ENCODE data around the gene MMP2. TPM values are rescaled to one million over a fixed set of nuclear protein-coding genes. Genes with fewer than 3 reads are reported as not detected.
A peak's percentile ranks its signal among the peaks of the same experiment; 100 is the strongest.

Gene MMP2
- total RNA-seq, 1 experiment from 2014 or later = 283 TPM

DNA sequence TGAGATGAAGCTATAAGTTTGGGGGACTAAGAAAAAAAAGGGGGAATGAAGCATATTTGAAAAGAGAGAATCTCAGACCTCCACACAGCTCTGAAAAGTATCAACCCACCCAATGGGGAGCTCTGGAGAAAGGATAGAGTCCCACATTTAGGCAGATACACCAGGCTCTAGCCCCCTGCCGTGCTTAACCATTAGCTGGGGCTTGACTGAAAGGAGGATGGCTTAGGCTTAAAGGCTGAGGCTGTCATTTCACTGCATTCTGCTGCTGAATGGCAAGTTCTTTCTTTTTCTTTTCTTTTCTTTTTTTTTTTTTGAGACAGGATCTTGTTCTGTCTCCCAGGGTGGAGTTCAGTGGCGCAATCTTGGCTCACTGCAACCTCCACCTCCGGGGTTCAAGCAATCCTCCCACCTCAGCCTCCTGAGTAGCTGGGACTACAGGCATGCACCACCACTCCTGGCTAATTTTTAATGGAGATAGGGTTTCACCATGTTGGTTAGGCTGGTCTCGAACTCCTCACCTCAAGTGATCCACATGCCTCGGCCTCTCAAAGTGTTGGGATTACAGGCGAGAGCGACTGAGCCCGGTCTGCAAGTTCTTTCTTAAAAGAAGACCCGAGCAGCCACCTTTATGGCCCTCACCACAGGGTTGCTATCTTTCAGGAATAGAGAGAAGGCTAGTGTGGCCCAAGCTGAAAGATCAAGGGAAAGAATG is 9.0 kb upstream of the MMP2 start:
- DNase-seq (ENCODE audit: low spot score) = no peak

DNA sequence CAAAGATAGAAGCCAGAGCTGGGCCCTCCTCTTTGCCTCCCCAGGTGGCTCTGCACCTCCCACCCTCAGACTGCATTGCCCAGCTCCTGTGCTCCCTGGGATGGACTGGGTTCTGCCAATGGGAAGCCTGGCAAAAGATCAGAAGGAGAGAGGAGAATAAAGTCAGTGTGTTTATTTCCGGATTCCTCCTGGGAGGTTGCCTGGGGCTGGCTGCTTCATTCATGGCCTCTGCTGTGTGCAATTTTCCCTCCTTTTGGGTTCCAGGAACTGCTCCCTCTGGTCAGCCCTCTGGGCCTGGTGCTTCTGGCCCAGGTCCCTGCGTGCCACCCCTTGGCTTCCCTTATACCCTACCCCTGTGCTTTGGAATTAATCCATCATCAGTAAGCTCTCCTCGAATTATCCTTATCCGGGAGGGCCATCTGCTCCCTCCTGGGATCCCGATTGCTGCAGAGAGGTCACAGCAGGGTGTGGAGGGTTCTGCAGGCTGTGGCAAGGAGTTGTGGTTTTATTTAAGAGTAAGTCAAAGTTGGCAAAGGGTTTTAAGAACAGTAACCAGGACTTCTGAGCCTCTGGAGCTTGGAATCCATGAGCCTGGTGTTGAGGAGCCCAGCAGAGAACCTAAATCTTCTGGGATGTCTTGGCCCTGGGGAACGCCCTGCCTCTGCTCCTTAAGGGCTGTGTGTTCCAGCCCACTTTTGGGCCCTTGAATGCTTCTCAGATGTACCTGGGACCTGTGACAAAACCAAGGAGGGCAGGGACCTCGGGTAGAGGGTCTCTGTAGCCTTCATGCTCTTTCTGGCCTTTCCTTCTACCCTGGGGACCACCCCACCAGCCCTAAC is 8.2 kb upstream of the MMP2 start:
- peak; percentile 94 for DNase-seq (ENCODE audit: low spot score)

DNA sequence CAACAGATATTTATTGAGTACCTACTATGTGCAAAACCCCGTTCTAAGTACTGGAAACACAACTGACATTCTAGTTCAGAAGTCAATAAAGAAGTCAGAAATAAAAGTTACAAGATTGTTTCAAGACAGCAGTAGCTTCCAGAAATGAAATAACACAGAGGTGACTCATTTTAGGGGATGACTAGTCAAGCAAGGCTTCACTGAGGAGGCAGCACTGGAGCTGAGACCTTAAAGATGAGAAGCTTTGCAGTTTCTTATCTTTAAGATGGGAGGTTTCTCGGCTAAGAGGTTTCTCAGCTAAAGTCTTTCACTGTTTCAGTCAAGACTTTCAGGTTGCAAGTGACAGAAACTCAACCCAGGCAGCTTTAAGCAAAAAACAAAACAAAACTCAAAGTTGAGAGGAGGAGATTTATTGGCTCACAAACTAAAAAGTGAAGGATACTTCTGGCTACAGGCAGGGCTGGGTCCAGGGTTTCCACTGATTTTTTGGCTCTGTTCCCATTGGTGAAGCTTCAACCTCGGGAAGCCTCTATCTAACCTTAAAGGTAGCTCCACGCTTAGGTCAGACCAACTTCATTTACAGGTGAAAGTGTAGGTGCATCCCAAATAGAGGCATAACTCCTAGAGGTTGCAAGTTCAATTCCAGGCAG is 7.4 kb upstream of the MMP2 start:
- DNase-seq (ENCODE audit: low spot score) = peak; percentile 75

DNA sequence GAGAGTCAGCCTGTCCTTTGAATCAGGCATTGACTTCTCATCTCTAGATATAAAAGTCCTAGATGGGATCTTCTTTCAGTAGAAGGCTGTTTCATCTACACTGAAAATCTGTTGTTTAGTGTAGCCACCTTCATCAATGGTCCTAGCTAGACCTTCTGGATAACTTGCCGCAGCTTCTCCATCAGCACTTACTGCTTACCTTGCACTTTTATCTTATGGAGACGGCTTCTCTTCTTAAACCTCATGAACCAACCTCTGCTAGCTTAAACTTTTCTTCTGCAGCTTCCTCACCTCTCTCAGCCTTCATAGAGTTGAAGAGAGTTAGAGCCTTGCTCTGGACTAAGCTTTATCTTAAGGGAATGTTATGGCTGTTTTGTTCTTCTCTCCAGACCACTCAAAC is 5.4 kb upstream of the MMP2 start:
- DNase-seq (ENCODE audit: low spot score) = no peak

DNA sequence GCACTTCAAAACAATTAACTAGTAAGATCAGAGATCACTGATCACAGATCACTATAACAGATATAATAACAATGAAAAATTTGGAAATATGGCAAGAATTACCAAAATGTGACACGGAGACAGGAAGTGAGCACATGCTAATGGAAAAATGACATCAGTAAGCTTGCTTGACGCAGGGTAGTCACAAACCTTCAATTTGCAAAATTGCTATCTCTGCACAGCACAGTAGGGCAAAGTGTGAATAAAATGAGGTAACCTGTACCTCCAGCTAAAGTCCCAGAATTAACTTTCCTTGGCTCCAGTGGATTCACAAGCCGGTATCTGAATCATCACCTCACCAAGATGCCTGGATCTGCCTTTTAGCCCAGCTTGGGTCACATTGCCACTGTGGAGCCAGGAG is 4.2 kb upstream of the MMP2 start:
- DNase-seq (ENCODE audit: low spot score) = no peak

DNA sequence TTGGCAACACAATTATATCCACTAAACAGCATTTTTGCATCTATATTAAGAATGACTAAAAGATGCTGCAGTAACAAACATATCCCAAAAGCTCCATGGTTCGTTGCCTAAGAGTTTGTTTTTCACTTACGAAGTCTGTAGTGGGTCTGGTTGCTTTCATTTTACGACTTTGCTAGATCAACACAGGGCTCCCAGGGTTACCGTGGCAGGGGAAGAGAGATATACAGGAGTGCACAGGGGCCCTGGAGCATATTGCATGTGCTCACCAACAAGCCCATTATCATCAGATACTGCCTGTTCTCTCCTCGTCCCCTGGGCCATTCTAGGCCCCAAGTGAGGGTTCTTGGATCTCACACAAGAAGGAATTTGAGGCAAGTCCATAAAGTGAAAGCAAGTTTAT is 3.1 kb upstream of the MMP2 start:
- DNase-seq (ENCODE audit: low spot score) = no peak

DNA sequence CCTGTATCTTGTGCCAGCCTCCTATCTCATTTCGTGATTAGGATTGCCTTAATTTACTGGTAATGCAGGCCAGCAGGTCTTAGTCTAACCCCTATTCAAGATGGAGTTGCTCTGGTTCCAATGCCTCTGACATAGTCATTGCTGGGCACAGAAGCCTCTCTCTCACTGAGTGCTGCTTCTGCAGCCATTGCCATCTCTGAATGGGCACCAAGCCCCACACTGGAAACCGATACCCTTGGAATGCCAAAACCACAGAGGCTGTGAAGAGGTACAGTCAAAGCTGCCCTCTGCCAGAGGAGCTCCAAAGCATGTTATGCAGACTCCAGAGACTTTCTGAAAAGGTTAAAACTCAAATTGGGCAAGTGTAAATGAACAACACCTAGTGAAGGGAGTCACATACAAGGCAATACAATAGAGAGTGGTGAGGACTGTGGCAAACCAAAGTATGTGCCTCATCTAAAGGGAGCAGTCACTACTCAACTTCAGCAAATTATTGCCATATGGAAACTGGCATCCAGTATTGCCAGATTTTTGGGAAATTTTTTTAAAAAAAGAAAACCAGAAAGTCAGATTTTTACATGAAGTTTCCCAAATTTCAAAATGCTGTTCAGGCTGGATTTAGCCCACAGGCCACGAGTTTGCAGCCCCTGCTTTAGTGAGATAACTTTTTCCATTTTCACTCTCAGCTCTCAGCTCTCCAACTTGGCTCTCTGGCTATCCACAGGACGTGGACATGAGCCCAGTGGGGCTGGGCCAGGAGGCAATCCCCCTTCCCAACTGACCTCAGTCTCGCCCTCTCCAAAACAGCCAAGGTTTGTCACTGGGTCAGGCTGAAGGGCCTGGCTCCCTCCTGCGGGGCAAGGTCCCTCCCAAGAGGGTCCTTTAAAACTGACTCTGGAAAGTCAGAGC is 2.1 kb upstream of the MMP2 start:
- DNase-seq (ENCODE audit: low spot score) = peak; percentile 75

DNA sequence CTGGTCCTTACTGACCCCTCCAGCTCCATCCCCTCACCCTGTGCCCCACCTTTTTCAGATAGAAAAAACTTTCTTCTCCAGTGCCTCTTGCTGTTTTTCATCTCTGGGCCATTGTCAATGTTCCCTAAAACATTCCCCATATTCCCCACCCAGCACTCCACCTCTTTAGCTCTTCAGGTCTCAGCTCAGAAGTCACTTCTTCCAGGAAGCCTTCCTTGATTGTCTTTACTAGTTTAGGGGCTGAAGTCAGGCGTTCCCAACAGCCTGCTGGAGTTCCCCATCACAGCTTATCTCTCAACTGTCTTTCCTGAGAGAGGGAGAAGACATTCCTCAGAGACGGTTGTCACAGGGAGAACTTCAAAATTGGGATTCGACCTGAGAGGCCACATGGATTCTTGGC is 1.3 kb upstream of the MMP2 start:
- DNase-seq (ENCODE audit: low spot score) = no peak

DNA sequence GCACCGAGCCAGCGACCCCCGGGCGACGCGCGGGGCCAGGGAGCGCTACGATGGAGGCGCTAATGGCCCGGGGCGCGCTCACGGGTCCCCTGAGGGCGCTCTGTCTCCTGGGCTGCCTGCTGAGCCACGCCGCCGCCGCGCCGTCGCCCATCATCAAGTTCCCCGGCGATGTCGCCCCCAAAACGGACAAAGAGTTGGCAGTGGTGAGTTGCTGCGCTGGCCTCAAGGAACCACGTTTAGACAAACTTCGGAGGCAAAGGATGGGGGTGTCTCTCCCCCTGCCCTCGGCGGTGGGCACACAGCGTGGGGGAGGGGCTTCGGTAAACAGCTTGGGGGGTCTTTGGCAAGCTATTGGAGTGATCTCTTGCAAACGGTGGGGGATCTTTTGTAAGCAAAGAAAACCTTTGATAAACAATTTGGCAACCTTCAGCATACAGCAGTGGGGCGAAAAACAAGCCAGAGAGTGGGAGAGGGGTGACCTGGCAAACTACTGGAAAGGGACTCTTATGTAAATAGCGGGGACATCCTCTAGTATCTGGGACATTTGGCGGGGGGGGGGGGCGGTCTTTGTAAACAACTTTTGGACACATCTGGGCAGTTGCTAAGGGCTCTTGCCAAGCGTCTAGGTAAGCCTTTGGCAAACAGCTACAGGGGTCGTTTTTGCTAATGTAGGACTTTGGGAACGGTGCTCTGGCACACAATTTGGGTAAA is 587 bp downstream of the MMP2 start:
- DNase-seq (ENCODE audit: low spot score) = no peak

DNA sequence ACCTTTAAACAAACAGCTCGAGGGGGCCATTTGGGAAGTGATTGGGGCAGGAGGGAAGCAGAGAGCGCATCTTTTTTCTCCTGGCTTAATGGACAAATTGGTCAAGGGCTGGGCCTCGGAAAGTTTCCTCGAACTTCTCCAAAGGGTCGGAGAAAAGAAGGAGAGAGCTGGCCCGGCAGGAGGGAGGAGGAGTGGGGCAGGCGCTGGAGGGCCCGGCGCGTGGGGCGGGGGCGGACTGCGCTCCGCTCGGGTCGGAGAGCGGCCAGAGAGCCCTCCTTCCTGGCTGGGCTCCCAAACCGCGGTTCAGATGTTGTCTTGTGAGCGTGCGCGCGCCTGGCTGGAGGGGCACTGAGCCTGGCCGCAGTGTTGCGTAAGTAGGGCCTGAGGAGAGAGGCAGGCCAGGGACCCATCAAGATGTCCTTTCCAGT is 1.2 kb downstream of the MMP2 start:
- DNase-seq (ENCODE audit: low spot score) = peak; percentile 89

DNA sequence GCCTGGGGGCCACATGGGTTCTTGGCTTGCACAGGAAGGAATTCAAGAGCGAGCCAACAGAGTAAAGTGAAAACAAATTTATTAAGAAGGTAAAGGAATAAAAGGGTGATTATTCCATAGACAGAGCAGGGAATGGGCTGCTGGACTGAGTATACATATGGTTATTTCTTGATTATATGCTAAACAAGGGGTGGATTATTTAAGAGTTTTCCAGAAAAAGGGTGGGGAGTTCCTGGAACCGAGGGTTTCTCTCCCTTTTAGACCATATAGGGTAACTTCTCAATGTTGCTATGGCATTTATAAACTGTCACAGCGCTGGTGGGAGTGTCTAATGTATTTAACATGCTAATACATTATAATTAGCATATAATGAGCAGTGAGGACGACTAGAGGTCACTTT is 2.0 kb downstream of the MMP2 start:
- DNase-seq (ENCODE audit: low spot score) = no peak

DNA sequence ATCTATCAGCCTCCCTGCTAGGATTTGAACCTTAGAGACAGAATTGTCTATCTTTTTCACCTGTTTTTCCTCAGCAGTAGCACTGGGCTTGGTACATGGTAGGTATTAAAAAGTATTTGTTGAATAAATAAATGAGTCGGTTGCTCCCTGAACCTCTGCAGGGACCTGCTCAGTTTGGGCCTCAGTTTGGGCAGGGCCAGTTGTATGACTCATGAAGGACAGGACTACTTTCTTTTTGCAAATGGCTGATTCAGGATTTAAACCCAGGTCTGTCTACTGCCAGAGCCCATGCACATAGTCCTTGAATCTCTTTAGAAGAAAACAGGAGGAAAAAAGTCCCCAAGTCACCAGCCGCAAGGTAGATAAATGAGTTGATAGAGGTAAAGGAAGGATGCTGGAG is 3.1 kb downstream of the MMP2 start:
- no peak for DNase-seq (ENCODE audit: low spot score)

DNA sequence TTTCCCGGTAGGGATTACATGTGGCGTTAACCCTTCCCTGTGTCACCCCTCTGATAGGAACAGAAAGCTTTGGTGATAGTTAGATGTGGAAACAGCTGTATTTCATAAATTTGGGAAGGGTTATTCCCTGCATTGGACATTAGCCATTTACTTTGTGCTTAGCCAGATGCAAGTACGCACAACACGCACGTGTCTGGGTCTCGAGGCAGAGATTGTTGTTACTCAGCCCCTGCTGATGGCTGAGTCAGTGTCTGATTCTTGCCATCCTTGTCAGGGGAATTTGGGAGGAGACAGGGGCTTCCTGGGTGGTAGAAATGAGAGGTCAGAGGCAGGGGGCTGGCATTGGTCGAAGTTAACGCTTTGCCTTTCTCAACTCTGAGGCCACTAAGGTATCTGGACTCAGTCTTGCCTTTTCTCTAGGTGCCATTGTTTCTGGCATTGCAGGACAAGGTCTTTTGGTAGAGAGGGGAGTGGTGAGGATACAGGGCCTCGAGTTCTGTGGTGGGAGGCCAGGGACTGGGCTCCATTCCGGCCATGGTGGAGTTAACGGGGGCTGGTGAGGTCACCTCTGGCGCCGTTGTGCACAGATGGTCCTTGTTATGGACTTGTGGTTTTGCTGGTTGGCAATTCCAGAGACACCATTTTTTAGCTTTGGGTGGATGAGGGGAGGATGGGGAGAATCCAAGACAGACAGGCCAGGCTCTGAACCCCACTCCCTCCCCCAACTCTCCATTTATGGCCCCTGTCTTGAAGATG is 8.2 kb downstream of the MMP2 start:
- DNase-seq (ENCODE audit: low spot score) = no peak

DNA sequence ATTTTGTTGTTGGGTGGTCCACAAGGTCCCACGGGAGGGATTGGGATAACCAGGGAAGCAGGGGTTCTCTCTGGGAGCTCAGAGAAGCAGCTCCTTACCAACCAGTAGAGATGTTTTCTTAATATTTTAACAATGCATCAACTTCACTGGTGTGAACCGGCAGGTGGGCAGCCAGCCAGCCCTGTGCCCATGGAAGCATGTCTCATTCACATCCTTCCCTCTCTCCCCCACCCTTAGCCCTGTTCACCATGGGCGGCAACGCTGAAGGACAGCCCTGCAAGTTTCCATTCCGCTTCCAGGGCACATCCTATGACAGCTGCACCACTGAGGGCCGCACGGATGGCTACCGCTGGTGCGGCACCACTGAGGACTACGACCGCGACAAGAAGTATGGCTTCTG is 9.3 kb downstream of the MMP2 start:
- DNase-seq (ENCODE audit: low spot score) = no peak

DNA sequence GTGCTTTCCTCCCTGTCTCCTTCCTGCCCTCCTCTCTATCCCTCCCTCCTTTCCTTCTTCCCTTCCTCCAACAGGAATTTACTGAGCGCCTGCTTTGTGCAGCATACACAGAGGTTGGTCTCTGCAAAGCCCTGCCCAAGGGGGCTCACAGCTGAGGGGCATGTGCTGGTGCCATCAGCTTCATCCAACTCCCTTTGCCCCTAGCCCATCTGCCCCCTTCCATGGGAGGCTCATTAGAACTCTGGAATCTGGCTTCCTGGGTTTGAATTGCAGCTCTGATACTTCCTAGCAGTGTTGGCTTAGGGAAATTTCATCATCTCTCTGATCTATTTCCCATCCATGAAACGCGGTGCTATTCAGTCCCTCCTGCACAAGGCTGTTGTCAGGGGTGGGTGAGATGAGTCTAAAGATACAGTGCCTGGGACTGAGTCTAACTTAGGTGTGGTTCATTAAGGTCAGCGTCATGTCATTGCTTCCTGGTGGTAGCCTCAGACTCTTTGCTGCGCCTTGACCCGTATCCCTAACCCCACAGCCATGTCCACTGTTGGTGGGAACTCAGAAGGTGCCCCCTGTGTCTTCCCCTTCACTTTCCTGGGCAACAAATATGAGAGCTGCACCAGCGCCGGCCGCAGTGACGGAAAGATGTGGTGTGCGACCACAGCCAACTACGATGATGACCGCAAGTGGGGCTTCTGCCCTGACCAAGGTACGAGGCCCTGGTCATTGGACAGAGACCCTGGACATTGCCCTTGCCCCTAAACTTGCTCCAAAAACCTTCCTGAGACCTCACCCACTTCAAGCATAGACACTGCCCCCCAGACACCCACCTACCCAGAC is 10.3 kb downstream of the MMP2 start:
- DNase-seq (ENCODE audit: low spot score) = no peak

DNA sequence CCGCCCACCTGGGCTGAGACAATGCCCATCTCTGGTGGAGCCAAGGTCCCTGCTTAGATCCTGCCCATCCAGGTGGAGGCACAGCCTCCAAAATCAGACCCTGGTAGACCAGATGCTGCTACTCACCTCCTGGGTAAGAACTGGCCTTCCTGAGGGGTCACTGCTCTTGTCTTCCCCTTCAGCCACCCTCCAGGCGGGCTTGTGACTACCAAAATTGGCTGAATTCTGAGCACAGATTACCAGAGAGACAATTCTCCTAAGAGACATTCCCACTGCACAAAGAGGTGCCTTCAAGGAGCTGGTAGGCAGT is 10.9 kb downstream of the MMP2 start:
- no peak for DNase-seq (ENCODE audit: low spot score)

DNA sequence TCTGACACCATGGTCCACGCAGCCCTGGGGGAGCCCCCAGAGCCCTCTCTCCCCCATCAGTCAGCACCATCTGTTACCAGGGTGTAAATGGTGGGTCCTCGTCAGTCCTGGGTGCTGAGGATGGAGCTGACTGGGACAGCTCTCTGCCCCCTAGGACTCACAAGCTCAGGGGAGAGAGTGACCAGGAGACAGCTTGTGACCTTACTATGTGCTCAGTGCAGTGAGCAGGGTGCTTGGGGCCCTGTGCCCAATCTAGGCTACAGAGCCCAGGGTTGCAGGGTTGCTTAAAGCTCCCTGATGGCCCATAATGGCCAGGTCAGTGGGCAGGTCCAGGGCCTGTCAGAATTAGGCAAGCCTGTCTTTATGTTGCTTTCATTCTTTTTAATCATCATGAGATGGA is 11.3 kb downstream of the MMP2 start:
- DNase-seq (ENCODE audit: low spot score) = no peak

DNA sequence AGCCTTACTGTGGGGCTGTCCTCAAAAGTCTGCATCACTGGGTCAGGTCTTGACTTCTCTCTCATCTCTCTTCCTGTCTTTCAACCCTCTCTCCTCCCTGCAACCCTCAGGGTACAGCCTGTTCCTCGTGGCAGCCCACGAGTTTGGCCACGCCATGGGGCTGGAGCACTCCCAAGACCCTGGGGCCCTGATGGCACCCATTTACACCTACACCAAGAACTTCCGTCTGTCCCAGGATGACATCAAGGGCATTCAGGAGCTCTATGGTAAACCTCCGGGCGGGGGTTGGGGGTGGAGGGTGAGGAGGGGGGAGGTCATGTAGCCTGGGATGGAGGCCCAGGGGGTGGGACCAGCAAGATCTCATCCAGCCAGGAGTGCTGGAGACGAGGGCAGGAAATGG is 12.7 kb downstream of the MMP2 start:
- DNase-seq (ENCODE audit: low spot score) = no peak

DNA sequence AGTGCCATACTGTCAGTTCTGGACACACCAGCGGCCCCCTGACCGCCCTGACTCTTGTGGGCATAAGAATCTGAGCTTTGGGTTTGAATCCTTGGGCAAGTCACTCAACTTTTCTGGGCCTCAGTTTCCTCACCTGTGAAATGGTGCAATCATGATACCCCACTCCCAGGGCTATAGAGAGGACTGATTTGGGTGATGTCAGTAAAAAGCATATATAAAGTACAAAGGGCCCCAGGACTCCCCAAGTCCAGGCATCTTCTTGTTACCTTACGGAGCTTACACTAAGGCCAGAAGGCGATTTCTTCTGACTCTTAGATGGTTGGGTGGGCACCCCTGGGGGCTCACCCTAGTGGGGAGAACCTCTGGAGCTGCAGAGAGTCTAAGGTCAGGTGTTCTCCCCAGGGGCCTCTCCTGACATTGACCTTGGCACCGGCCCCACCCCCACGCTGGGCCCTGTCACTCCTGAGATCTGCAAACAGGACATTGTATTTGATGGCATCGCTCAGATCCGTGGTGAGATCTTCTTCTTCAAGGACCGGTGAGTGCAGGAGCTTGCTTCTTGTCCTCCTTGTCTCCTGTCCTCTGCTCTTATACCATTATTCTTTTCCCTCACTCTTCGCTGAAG is 13.9 kb downstream of the MMP2 start:
- no peak for DNase-seq (ENCODE audit: low spot score)

All from H4 (cell line).